Activated CD8-positive, alpha-beta memory T cell treated with anti-CD3 and anti-CD28 coated beads for 48 hours (primary cell): ENCODE results near the gene CD83.
"Not testable (repeated sequence)": the region's sequence is repeated elsewhere in the genome, so short reads cannot be mapped to it uniquely, and the experiment has no call there.

Experiments
- DNase-seq, 3 experiments: peaks; one replicate each; pipeline ENCODE4 v3.0.0-alpha.2; 2020; ENCODE audit warnings: low read depth in 2 of 3, low spot score in 2 of 3

The CD83 gene

DNA sequence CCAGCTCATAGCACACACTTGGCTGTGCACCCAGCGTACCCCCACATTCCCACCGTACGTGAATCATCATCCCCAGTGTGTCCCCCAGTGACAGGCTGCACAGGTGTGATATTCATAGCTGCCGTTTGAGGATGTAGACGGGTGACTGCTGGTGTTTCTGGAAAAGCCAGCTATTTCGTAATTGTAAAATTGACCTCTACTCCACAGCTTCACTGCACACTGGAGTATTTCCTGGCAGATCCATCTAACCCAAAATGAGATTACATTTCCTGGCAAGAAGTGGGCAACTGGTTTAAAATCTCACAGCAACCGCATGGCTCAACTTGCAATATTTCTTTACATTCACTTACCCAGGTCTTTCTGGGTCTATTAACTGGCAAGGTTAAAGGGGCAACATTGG is 30.3 kb downstream of the CD83 start:
- DNase-seq, result no peak

DNA sequence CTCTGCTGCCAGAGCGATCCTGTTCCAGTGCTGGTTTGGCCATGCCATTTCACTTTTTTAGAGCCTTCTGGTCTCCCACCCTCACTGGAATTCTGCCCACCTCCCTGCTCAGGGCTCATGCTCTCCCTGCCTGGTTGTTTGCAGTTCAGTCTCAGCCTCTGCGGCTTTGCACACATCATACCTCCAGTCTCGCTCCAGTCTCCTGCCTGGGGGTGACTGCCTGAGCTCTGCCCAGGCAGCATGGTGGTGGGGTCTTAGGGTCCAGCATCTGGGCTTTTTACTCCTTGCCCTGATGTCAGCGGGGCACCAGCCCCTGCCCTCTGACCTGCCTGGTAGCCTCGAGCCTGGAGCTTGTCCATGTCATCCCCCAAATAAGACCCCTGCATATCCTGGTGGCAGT is 30.9 kb downstream of the CD83 start:
- no peak for DNase-seq

DNA sequence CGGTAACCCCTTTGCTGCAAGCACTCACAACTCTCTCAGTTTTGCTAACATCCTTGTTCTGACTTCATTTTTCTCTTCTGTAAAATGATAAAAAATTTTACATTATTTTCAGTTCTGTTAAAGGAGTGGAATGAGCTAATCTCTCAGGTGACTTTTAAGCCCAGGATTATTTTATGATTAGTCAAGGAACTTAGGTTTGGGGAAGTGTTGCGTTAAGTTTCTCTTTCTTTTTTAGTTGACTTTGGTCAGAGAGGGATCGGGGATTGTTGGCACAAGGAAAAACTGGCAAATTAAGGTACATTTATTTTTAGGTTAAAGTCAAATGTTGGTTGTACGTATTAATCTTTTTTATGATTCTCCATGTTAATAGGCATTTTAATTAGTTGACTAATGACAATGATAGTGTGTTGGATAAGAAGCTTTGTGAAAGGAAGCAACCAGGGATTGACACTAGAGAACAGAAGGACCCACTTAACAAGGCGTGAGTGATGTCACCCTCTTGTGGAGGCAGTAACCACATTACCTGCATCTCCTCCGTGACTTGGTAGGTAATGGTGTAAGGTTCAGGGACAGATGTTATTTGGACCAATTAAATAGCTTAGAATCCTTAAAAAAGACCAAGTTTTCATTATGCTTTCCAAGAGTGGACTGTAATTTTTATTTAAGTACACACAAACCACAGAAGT is 31.6 kb downstream of the CD83 start:
- DNase-seq, result no peak

- no peak for DNase-seq
Measured at GRCh38 chr6:14149739-14150130, 32.2 kb downstream of the CD83 start.

DNA sequence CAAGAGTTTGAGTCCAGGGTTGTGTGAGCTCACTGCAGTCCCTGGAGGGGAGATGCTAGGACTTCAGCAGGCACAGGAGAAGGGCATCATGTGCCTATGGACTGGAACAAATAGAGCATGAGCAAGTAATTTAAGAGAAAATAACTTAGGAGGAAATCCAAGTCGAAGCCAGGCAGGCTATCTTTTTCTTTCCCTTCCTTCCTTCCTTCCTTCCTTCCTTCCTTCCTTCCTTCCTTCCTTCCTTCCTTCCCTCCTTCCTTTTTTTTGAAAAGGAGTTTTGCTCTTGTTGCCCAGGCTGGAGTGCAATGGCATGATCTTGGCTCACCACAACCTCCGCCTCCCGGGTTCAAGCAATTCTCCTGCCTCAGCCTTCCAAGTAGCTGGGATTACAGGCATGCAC is 33.7 kb downstream of the CD83 start:
- not testable (repeated sequence) for DNase-seq

DNA sequence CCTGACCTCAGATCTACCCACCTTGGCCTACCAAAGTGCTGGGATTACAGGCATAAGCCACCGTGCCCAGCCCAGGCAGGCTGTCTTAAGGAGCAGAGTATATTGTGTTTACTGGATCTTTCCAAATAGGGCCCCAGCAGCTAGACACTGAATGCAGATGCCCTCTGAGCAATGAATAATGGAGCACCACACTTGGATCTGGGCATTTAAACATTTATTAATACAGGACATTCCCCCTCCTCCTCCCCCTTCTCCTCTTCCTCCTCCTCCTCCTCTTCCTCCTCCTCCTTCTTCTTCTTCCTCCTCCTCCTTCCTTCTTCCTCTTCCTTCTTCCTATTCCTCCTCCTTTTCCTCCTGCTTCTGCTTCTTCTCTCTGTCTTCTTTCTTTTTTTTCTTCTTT is 34.2 kb downstream of the CD83 start:
- DNase-seq, result no peak

- no peak for DNase-seq
Measured at GRCh38 chr6:14153228-14153627, 35.7 kb downstream of the CD83 start.

DNA sequence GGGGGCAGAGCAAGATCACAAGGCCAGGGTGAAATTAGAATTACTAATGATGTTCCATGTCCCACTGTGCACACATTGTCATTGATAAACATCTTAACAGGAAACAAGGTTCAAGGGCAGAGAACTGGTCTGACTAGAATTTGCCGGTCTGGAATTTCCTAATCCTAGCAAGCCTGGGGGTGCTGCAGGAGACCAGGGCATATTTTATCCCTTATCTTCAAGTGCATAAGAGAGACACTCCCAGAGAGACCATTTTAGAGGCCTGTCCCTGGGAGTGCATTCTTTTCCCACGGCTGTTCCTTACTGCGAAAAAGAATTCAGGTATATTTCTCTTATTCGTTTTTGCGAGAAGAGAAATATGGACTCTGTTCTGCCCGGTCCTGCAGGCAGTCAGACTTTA is 41.5 kb downstream of the CD83 start:
- DNase-seq, result no peak

- no peak for DNase-seq
Measured at GRCh38 chr6:14162826-14163225, 45.3 kb downstream of the CD83 start.

GRCh38 chr6:14165091-14165490 is 47.5 kb downstream of the CD83 start:
- no peak for DNase-seq

GRCh38 chr6:14166839-14167238 is 49.3 kb downstream of the CD83 start:
- DNase-seq, result no peak

DNA sequence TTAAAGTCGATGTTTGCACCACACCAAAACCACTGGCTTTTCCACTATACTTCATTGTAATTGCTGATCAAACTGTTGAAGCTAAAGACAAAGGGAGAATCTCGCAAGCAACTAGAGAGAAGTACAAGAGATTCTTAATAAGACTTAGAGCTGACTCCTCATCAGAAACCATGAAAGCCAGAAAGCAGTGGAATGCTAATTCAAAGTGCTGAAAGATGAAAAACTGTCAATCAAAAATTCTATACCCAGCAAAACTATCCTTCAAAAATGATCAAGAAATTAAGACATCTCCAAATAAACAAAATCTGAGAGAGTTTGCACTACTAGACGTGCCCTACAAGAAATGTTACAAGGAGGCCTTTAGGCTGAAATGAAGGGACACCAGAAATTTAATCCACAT is 52.6 kb downstream of the CD83 start:
- no peak for DNase-seq

DNA sequence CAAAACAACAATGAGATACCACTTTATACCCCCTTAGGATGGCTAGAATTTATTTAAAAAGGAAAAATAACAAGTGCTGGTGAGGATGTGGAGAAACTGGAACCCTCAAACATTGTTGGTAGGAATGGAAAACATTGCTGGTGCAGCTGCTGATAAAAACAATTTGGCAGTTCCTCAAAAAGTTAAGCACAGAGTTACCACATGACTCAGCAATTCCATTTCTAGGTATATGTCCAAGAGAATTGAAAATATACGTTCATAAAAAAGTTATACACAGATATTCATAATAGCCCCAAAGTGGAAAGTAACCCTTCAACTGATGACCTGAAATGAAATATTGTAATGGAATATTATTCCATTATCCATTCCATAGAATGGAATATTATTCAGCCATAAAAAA is 55.0 kb downstream of the CD83 start:
- DNase-seq, result no peak

- DNase-seq, result no peak
Measured at GRCh38 chr6:14174226-14174625, 56.7 kb downstream of the CD83 start.

DNA sequence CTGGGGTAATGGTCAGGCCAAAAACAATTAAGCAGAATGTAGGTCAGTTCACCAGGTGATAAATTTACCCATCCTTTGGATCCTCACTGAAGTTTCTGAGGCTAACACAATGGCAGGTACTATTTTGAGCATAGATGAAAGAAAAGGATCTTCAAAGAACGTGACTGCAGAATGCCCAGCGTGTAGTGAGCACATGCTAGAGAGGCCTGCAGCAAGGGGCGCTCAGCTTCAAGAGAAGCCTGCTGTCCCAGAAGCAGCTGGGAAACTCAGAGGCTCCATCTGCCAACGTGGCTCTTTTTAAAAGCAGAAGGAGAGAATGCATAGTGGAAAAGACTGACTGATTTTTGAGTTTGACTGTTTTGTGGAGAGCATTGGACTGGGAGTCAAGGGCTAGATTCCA is 57.4 kb downstream of the CD83 start:
- no peak for DNase-seq

GRCh38 chr6:14176429-14176828 is 58.9 kb downstream of the CD83 start:
- DNase-seq, result no peak

DNA sequence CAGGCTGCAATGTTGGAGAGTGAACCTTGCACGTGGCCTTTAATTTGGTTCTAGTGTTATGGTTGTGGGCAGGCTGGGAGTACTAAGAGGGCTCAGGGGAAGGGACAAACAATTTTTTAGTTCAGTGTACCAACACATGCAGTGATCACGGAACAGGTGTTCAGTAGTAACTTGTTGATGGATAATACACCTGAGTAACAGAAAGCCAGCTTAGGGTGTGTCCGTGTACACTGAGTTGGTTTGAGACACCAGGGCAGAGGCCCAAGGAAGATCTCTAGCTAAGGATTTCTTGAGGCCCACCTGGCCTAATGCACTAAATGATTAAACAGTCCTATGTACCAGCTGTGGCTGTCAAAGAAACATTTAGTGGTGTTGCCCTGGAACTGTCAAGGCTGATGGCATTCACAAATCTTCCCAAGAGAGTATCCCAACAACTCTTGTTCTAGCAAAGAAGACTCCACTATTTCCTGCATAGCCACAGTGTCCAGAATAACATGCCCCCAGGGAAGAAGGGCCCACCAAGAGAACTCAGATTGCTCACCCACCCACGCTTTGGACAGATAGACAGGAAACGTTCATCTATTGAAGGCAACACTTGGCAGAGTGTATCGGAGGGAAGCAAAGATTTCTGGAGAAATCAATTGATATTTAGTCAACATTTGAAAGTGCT is 60.0 kb downstream of the CD83 start:
- no peak for DNase-seq

DNA sequence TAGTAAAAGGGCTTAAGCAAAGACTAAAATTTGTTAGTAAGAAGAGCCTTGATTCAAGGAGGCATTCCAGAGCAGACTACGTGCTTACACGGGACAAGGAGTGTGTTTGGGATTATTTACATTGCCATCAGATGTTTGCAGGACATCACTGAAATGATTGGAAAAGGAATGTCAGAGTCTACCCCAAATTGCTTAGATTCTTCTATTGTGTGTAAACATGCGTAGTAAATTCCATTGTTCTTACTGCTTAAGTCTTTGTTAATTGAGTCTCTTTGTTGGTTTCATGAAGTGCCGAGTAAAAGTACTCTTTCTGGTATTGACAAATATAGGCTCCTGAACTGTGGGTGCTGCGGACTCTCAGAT is 60.5 kb downstream of the CD83 start:
- DNase-seq, result no peak

DNA sequence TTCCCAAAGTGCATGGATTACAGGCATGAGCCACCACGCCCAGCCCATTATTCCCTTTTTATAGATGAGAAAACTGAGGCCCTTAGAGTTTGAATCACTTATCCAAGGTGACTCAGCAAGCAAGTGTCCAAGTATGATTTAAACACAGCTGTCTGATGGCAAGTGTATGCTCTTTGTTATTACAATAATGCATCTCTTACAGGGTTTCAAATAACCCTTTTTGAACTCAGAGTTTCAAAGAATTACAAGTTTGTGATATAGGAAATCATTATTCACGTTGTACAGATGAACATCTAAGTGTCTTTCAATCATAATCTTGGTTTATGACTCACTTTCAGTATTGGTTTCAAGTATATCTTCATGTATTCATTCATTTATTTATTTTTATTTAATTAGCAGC is 63.0 kb downstream of the CD83 start:
- no peak for DNase-seq

- DNase-seq, result no peak
Measured at GRCh38 chr6:14182916-14183315, 65.3 kb downstream of the CD83 start.
